Placental epithelial cell (primary cell): ENCODE measurements around the gene CCDC77. TPM values are rescaled to one million over a fixed set of nuclear protein-coding genes. Genes with fewer than 3 reads are reported as not detected.

ENCODE experiments used
- total RNA-seq: library from RNA; depleted of rRNA; stranded (reverse); fragments of >200 nt; gene quantifications from 2 replicates; pipeline ENCODE4 v1.2.3, GENCODE V29; 2012

The CCDC77 gene
- 4.3 and 4.8 TPM in 2 replicates for total RNA-seq

GRCh38 chr12:401235-402028 is at the start of gene CCDC77:
CCDC77 (plus strand) TSS chr12:401644; CDS start chr12:409384, 7,740 bp downstream.

GRCh38 chr12:389142-390096 is 12.0 kb upstream of the CCDC77 start, which contains the start of gene KDM5A:
KDM5A (minus strand) TSS chr12:389320; CDS start chr12:389091, 229 bp downstream.

GRCh38 chr12:459430-460258 is 58.2 kb downstream of the CCDC77 start, which contains the start of gene B4GALNT3:
B4GALNT3 (plus strand) TSS chr12:459939; CDS start chr12:460377, 438 bp downstream.

Other genes starting within 250 kb of the CCDC77 start
- not detected in 2 replicates for gene SLC6A12, start 187.5 kb upstream of the CCDC77 start, total RNA-seq
- not detected in 2 replicates for gene SLC6A13, start 138.8 kb upstream of the CCDC77 start, total RNA-seq
- 50.0 and 61.2 TPM in 2 replicates for gene KDM5A, start 12.3 kb upstream of the CCDC77 start, total RNA-seq
- 0.22 and 0.39 TPM in 2 replicates for gene B4GALNT3, start 58.3 kb downstream of the CCDC77 start, total RNA-seq